Gastrocnemius medialis (tissue), 4 donors: ENCODE measurements around the gene CAP1.

Experiments
- POLR2A ChIP-seq, 2 donors: fragments of 450-650 bp; IDR thresholded peaks; one replicate each; pipeline ENCODE4 v1.6.1; 2017; ENCODE audit warnings: antibody characterized with exemption in 2 of 2, mild to moderate bottlenecking in 2 of 2, moderate library complexity in 2 of 2
- TF ChIP-seq, protein P1 (sequence below), 5 experiments: fragments of 450-650 bp in 3 of 5; fragments of 200-600 bp in 2 of 5; sonication (generic) in 2 of 5; IDR thresholded peaks in 4 of 5; conservative IDR thresholded peaks in 1 of 5; 1 replicate in 4 of 5; 2 replicates in 1 of 5; pipeline ENCODE4 v1.5.1; 2016 to 2019; ENCODE audit warnings: antibody characterized with exemption in 5 of 5, mild to moderate bottlenecking in 3 of 5, moderate library complexity in 3 of 5

GRCh38 chr1:40058453-40059337 is 18.2 kb downstream of the CAP1 start:
- TF ChIP-seq, protein P1, sequence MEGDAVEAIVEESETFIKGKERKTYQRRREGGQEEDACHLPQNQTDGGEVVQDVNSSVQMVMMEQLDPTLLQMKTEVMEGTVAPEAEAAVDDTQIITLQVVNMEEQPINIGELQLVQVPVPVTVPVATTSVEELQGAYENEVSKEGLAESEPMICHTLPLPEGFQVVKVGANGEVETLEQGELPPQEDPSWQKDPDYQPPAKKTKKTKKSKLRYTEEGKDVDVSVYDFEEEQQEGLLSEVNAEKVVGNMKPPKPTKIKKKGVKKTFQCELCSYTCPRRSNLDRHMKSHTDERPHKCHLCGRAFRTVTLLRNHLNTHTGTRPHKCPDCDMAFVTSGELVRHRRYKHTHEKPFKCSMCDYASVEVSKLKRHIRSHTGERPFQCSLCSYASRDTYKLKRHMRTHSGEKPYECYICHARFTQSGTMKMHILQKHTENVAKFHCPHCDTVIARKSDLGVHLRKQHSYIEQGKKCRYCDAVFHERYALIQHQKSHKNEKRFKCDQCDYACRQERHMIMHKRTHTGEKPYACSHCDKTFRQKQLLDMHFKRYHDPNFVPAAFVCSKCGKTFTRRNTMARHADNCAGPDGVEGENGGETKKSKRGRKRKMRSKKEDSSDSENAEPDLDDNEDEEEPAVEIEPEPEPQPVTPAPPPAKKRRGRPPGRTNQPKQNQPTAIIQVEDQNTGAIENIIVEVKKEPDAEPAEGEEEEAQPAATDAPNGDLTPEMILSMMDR (IDR thresholded peaks at IDR 0.05 in 4 of 5, conservative IDR thresholded peaks at IDR 0.05 in 1 of 5), result no peak
- no peak for TF ChIP-seq POLR2A (IDR thresholded peaks at IDR 0.05)
